Left lung (tissue), 10 donors: ENCODE measurements around the gene RAB11FIP5. TPM values are rescaled to one million over a fixed set of nuclear protein-coding genes. Genes with fewer than 3 reads are reported as not detected.

Experiments used
- ATAC-seq: fragments of 200-7000 bp; cut with Tn5 transposase; one replicate; pipeline ENCODE4 v1.9.1; 2020; ENCODE audit warnings: moderate library complexity
- DNase-seq, 4 donors: peaks; one replicate each; pipeline ENCODE4 v3.0.0-alpha.2; 2013 to 2020
- H3K27ac ChIP-seq, 2 donors: fragments of 200-600 bp; sonication (generic) in 1 of 2; one replicate each; pipeline versions ENCODE4 v1.5.0 to v1.8.0; 2020 to 2021
- H3K27me3 ChIP-seq, 2 donors: fragments of 200-600 bp; sonication (generic) in 1 of 2; one replicate each; pipeline versions ENCODE4 v1.5.0 to v1.8.0; 2020 to 2021
- H3K36me3 ChIP-seq, 2 donors: fragments of 200-600 bp; sonication (generic) in 1 of 2; one replicate each; pipeline versions ENCODE4 v1.5.0 to v1.8.0; 2020 to 2021
- H3K4me1 ChIP-seq, 2 donors: fragments of 200-600 bp; one replicate each; pipeline ENCODE4 v1.8.0; 2021
- H3K4me3 ChIP-seq, 2 donors: fragments of 200-600 bp; sonication (generic) in 1 of 2; one replicate each; pipeline versions ENCODE4 v1.5.0 to v1.8.0; 2020 to 2021; ENCODE audit warnings: mild to moderate bottlenecking in 1 of 2
- H3K9me3 ChIP-seq, 2 donors: fragments of 200-600 bp; sonication (generic) in 1 of 2; one replicate each; pipeline versions ENCODE4 v1.5.0 to v1.8.0; 2020 to 2021
- CTCF ChIP-seq, 2 donors: fragments of 200-600 bp; sonication (generic) in 1 of 2; IDR thresholded peaks; one replicate each; pipeline versions ENCODE4 v1.5.0 to v1.8.0; 2021; ENCODE audit warnings: antibody characterized with exemption in 2 of 2
- intact Hi-C, 2 donors: fragments of 100-400 bp; cut with DNase I; formaldehyde crosslinking; loops; one replicate each; pipeline versions ENCODE4 v1.11.2 to v1.14.2; 2022
- polyA plus RNA-seq, 6 donors: library from polyadenylated mRNA; unstranded; fragments of 120-200 nt; gene quantifications; one replicate each; pipeline ENCODE4 v1.2.1, GENCODE V29; 2013; ENCODE audit not compliant: insufficient read length in 6 of 6
- total RNA-seq, 2 donors: library from RNA; stranded (reverse); fragmentation: NEBNext Ultra II Directional; extraction: Animal tissue kit (Norgen Biotek cat#: 25700); gene quantifications; one replicate each; pipeline ENCODE4 v1.2.1, GENCODE V29; 2021
- donor health status: DM: no; HTN: yes; CAD: no.
- donor health status: DM: no; HTN: no; CAD: no.

RAB11FIP5 gene
- total and polyA plus RNA-seq, 8 donors = 8.5 to 29.8 (median 14.2) TPM

- intact Hi-C loops = no loop called here
- no peaks in the 10 kb centered on the region for H3K36me3 ChIP-seq
- no peak for TF ChIP-seq CTCF (IDR thresholded peaks at IDR 0.05)
- no peak overlapping the region for H3K27ac ChIP-seq
- DNase-seq (no peak), ATAC-seq (no peak)
- no peaks in the 10 kb centered on the region for H3K4me1 ChIP-seq
- H3K27me3 ChIP-seq = no peaks in the 10 kb centered on the region
- H3K9me3 ChIP-seq = no peaks in the 10 kb centered on the region
- H3K4me3 ChIP-seq = no peak overlapping the region
Measured at GRCh38 chr2:73141896-73142295, 29.1 kb upstream of the RAB11FIP5 start.

- DNase-seq (no peak), ATAC-seq (no peak)
- no peak overlapping the region for H3K27ac ChIP-seq
- TF ChIP-seq CTCF (IDR thresholded peaks at IDR 0.05) = no peak
- H3K36me3 ChIP-seq = no peaks in the 10 kb centered on the region
- intact Hi-C loops = no loop called here
- no peak overlapping the region for H3K4me3 ChIP-seq
- H3K4me1 ChIP-seq = no peaks in the 10 kb centered on the region
- H3K9me3 ChIP-seq = no peaks in the 10 kb centered on the region
- H3K27me3 ChIP-seq = no peaks in the 10 kb centered on the region
Measured at GRCh38 chr2:73135236-73135635, 22.5 kb upstream of the RAB11FIP5 start.

GRCh38 chr2:73134471-73134870 is 21.7 kb upstream of the RAB11FIP5 start:
- no peak overlapping the region for H3K4me3 ChIP-seq
- H3K27ac ChIP-seq = no peak overlapping the region
- DNase-seq (no peak), ATAC-seq (no peak)
- H3K36me3 ChIP-seq = no peaks in the 10 kb centered on the region
- no peaks in the 10 kb centered on the region for H3K4me1 ChIP-seq
- H3K9me3 ChIP-seq = no peaks in the 10 kb centered on the region
- peaks cover 0 to 2% of the 10 kb centered on the region in 2 donors for H3K27me3 ChIP-seq
- TF ChIP-seq CTCF (IDR thresholded peaks at IDR 0.05) = no peak
- intact Hi-C loops = no loop called here

- Histone ChIP-seq H3K27ac (no peak overlapping the region), H3K27me3 (peaks cover 0 to 6% of the 10 kb centered on the region in 2 donors), H3K9me3 (no peaks in the 10 kb centered on the region), H3K4me3 (no peak overlapping the region), H3K36me3 (no peaks in the 10 kb centered on the region), H3K4me1 (no peaks in the 10 kb centered on the region)
- intact Hi-C loops = no loop called here
- TF ChIP-seq CTCF (IDR thresholded peaks at IDR 0.05) = no peak
- no peak for ATAC-seq
- DNase-seq = no peak
Measured at GRCh38 chr2:73133566-73134197, 20.9 kb upstream of the RAB11FIP5 start.

GRCh38 chr2:73131807-73132206 is 19.1 kb upstream of the RAB11FIP5 start:
- Histone ChIP-seq H3K36me3 (no peaks in the 10 kb centered on the region), H3K4me1 (no peaks in the 10 kb centered on the region), H3K4me3 (no peak overlapping the region), H3K9me3 (no peaks in the 10 kb centered on the region), H3K27ac (no peak overlapping the region), H3K27me3 (peaks cover 0 to 6% of the 10 kb centered on the region in 2 donors)
- TF ChIP-seq CTCF (IDR thresholded peaks at IDR 0.05) = no peak
- ATAC-seq = no peak
- DNase-seq = no peak
- intact Hi-C loops = no loop called here
